ENCODE data around the gene SLC17A4. TPM values are rescaled to one million over a fixed set of nuclear protein-coding genes. Genes with fewer than 3 reads are reported as not detected.

Gene SLC17A4
- total RNA-seq, 1 experiment from 2014 or later: not detected

GRCh38 chr6:25714765-25715164 lies 39.8 kb upstream of the SLC17A4 start:
- no peaks in the 10 kb centered on the region for H3K79me1 ChIP-seq (ENCODE audit: insufficient read depth, low read depth, low read length, poor library complexity, severe bottlenecking)

More at GRCh38 chr6:25714765-25715164, 39.8 kb upstream of the SLC17A4 start:
- Histone ChIP-seq H3K4me2 (ENCODE audit: insufficient read depth, insufficient read length, low read length) (no peak overlapping the region), H3K79me2 (ENCODE audit: insufficient read depth, low read length) (no peaks in the 10 kb centered on the region), H3K23me2 (ENCODE audit: insufficient read length, low read depth, low read length, poor library complexity, severe bottlenecking) (no peaks in the 10 kb centered on the region), H4K8ac (replicated peaks; ENCODE audit: insufficient read length, low read depth, low read length) (no peak overlapping the region), H4K20me1 (ENCODE audit: control insufficient read depth, insufficient read depth, insufficient read length) (no peaks in the 10 kb centered on the region), H4K5ac (ENCODE audit: insufficient read length, low read depth, low read length) (no peak overlapping the region), H3K14ac (ENCODE audit: insufficient read depth, low read length) (no peak overlapping the region), H3K27me3 (ENCODE audit: insufficient read depth, low read length) (no peaks in the 10 kb centered on the region), H2BK15ac (ENCODE audit: low read depth, low read length) (no peak overlapping the region), H3K4me1 (ENCODE audit: insufficient read depth, low read length) (no peaks in the 10 kb centered on the region), H3K18ac (ENCODE audit: insufficient read length, low read depth, low read length) (no peak overlapping the region), H3T11ph (ENCODE audit: low read length) (no peak overlapping the region), H2BK12ac (ENCODE audit: insufficient read length, low read depth, low read length) (no peak overlapping the region), H3K9me3 (ENCODE audit: control insufficient read depth, low read depth, low read length) (no peaks in the 10 kb centered on the region), H4K91ac (ENCODE audit: insufficient read length, low read depth, low read length) (no peak overlapping the region), H3K23ac (ENCODE audit: insufficient read length, low read depth, low read length) (no peak overlapping the region), H3K56ac (ENCODE audit: insufficient read length, low read depth, low read length) (no peak overlapping the region), H2AK5ac (ENCODE audit: insufficient read length, low read length) (no peak overlapping the region), H3K4ac (ENCODE audit: low read depth, low read length) (no peak overlapping the region), H2BK5ac (ENCODE audit: insufficient read length, low read length) (no peak overlapping the region), H2BK120ac (ENCODE audit: low read depth, low read length, poor library complexity, severe bottlenecking) (no peak overlapping the region), H2AFZ (ENCODE audit: low read length) (no peak overlapping the region), H2BK20ac (ENCODE audit: low read depth, low read length, poor library complexity, severe bottlenecking) (no peak overlapping the region), H3K27ac (ENCODE audit: insufficient read length, low read depth, low read length) (no peak overlapping the region), H3K9ac (ENCODE audit: extremely low read depth, insufficient read length, low read length) (no peak overlapping the region)
- DNase-seq: no peak
- Mint-ChIP-seq H3K36me3 (ENCODE audit: insufficient read depth in 1 of 3, low read depth in 3 of 3) (no peaks in the 10 kb centered on the region), H3K27me3 (ENCODE audit: low read depth) (no peaks in the 10 kb centered on the region), H3K4me3 (no peak overlapping the region), H3K9me3 (no peaks in the 10 kb centered on the region), H3K27ac (no peak overlapping the region), H3K4me1 (no peaks in the 10 kb centered on the region)
- no CpG with 5 or more reads among the region's 3 CpGs for WGBS (ENCODE audit: extremely low coverage, insufficient read length, low lambda C conversion rate)
- TF ChIP-seq CTCF (conservative IDR thresholded peaks at IDR 0.05): no peak
